Endodermal cell (in vitro differentiated cells): ENCODE measurements around the gene ITIH1. TPM values are rescaled to one million over a fixed set of nuclear protein-coding genes. Genes with fewer than 3 reads are reported as not detected.
A peak's percentile ranks its signal among the peaks of the same experiment; 100 is the strongest.

Experiments
- DNase-seq: peaks from one replicate; pipeline ENCODE4 v3.0.0-alpha.2; 2017
- H3K27ac ChIP-seq: 2 replicates; pipeline ENCODE4 v1.5.1; 2013; ENCODE audit warnings: mild to moderate bottlenecking, low read depth, low read length, moderate library complexity
- H3K27me3 ChIP-seq: 2 replicates; pipeline ENCODE4 v1.6.1; 2013; ENCODE audit warnings: mild to moderate bottlenecking, low read length, moderate library complexity; ENCODE audit not compliant: insufficient read depth, control insufficient read depth, poor library complexity, severe bottlenecking
- H3K36me3 ChIP-seq: 2 replicates; pipeline ENCODE4 v1.7.0; 2013; ENCODE audit warnings: mild to moderate bottlenecking, low read length, moderate library complexity; ENCODE audit not compliant: control insufficient read depth, insufficient read depth
- H3K4me1 ChIP-seq: one replicate; pipeline ENCODE4 v1.7.0; 2013; ENCODE audit warnings: low read length; ENCODE audit not compliant: control insufficient read depth, insufficient read depth
- H3K4me3 ChIP-seq: 2 replicates; pipeline ENCODE4 v1.5.1; 2013; ENCODE audit warnings: mild to moderate bottlenecking, low read length, moderate library complexity
- H3K9ac ChIP-seq: 2 replicates; pipeline ENCODE4 v1.6.1; 2013; ENCODE audit warnings: mild to moderate bottlenecking, low read length, moderate library complexity; ENCODE audit not compliant: poor library complexity, severe bottlenecking; ENCODE audit errors: extremely low read depth
- H3K9me3 ChIP-seq: 2 replicates; pipeline ENCODE4 v1.6.1; 2013; ENCODE audit warnings: mild to moderate bottlenecking, low read length, moderate library complexity; ENCODE audit not compliant: control insufficient read depth
- H3K27ac Mint-ChIP-seq: 2 replicates; pipeline ENCODE4 v1.8.0; 2020; ENCODE audit warnings: mixed read lengths
- H3K27me3 Mint-ChIP-seq: 2 replicates; pipeline ENCODE4 v1.8.0; 2021; ENCODE audit warnings: mild to moderate bottlenecking, mixed read lengths; ENCODE audit not compliant: insufficient read depth
- H3K36me3 Mint-ChIP-seq: 2 replicates; pipeline ENCODE4 v1.8.0; 2020; ENCODE audit warnings: low read depth, mixed read lengths
- H3K4me1 Mint-ChIP-seq: 2 replicates; pipeline ENCODE4 v1.8.0; 2020; ENCODE audit warnings: mixed read lengths
- H3K4me3 Mint-ChIP-seq: 2 replicates; pipeline ENCODE4 v1.8.0; 2020; ENCODE audit warnings: mild to moderate bottlenecking, moderate library complexity, mixed read lengths
- H3K9me3 Mint-ChIP-seq: 2 replicates; pipeline ENCODE4 v1.8.0; 2020; ENCODE audit warnings: mild to moderate bottlenecking, mixed read lengths
- CTCF ChIP-seq: fragments of 200-600 bp; sonication (generic); conservative IDR thresholded peaks from 2 replicates; pipeline ENCODE4 v1.5.0; 2021; ENCODE audit warnings: antibody characterized with exemption, mild to moderate bottlenecking
- WGBS, 2 experiments: methylation state at CpG; one replicate each; pipeline versions ENCODE4 v1.1.5 to v1.1.7; 2013; ENCODE audit warnings: missing lambda C conversion rate in 2 of 2, mixed read lengths in 1 of 2; ENCODE audit not compliant: insufficient coverage in 1 of 2, insufficient read length in 1 of 2; 5-methylcytosine and 5-hydroxymethylcytosine counted together
- total RNA-seq, 2 donors: library from RNA; stranded (reverse); fragmentation: NEBNext Ultra II Directional in 1 of 2; extraction: Animal tissue kit (Norgen Biotek cat#: 25700) in 1 of 2; gene quantifications; 2 replicates in 1 of 2; 3 replicates in 1 of 2; pipeline ENCODE4 v1.2.1, GENCODE V29; 2021

The ITIH1 gene
- total RNA-seq, 2 donors from 2014 or later: not detected

GRCh38 chr3:52771334-52771681, 6.1 kb upstream of the ITIH1 start:
- Histone ChIP-seq H3K27me3 (no peaks in the 10 kb centered on the region), H3K27ac (peak overlapping the region; percentile 75), H3K4me1 (no peaks in the 10 kb centered on the region), H3K4me3 (peak overlapping the region; percentile 91), H3K9ac (peak overlapping the region; percentile 83), H3K9me3 (no peaks in the 10 kb centered on the region), H3K36me3 (peaks cover 17% of the 10 kb centered on the region)
- DNase-seq: no peak
- Mint-ChIP-seq H3K4me3 (peak overlapping the region; percentile 84), H3K9me3 (no peaks in the 10 kb centered on the region), H3K36me3 (peaks cover 13% of the 10 kb centered on the region), H3K4me1 (peaks cover 13% of the 10 kb centered on the region), H3K27ac (peak overlapping the region; percentile 99), H3K27me3 (peaks cover 11% of the 10 kb centered on the region)
- TF ChIP-seq CTCF: no peak
- 60 to 64% methylated on average over 4 to 5 of the region's 5 CpGs for WGBS, 2 experiments

GRCh38 chr3:52771702-52772101, 5.7 kb upstream of the ITIH1 start:
- Histone ChIP-seq H3K9me3 (no peaks in the 10 kb centered on the region), H3K36me3 (peaks cover 16% of the 10 kb centered on the region), H3K9ac (no peak overlapping the region), H3K27ac (no peak overlapping the region), H3K4me1 (no peaks in the 10 kb centered on the region), H3K27me3 (no peaks in the 10 kb centered on the region), H3K4me3 (peak overlapping the region; percentile 91)
- no peak for DNase-seq
- Mint-ChIP-seq H3K36me3 (peaks cover 13% of the 10 kb centered on the region), H3K4me3 (peak overlapping the region; percentile 84), H3K27me3 (peaks cover 11% of the 10 kb centered on the region), H3K9me3 (no peaks in the 10 kb centered on the region), H3K27ac (peak overlapping the region; percentile 99), H3K4me1 (peaks cover 13% of the 10 kb centered on the region)
- 92 to 95% methylated on average over 10 of the region's 10 CpGs for WGBS, 2 experiments
- TF ChIP-seq CTCF: no peak

GRCh38 chr3:52773361-52774065, 3.9 kb upstream of the ITIH1 start:
- TF ChIP-seq CTCF: no peak
- Mint-ChIP-seq H3K4me3 (no peak overlapping the region), H3K4me1 (peaks cover 13% of the 10 kb centered on the region), H3K27ac (no peak overlapping the region), H3K9me3 (no peaks in the 10 kb centered on the region), H3K36me3 (no peaks in the 10 kb centered on the region), H3K27me3 (peaks cover 11% of the 10 kb centered on the region)
- H3K4me1 ChIP-seq: no peaks in the 10 kb centered on the region
- no peak overlapping the region for H3K4me3 ChIP-seq
- no peaks in the 10 kb centered on the region for H3K9me3 ChIP-seq
- no peak overlapping the region for H3K9ac ChIP-seq
- 92 to 93% methylated on average over 10 to 12 of the region's 13 CpGs for WGBS, 2 experiments
- H3K36me3 ChIP-seq: no peaks in the 10 kb centered on the region
- no peak for DNase-seq
- H3K27ac ChIP-seq: no peak overlapping the region
- no peaks in the 10 kb centered on the region for H3K27me3 ChIP-seq
